Ascending aorta (tissue), 2 donors: ENCODE results near the gene AMBRA1. TPM values are rescaled to one million over a fixed set of nuclear protein-coding genes. Genes with fewer than 3 reads are reported as not detected.
A peak's percentile ranks its signal among the peaks of the same experiment; 100 is the strongest.
"Not testable (repeated sequence)": the region's sequence is repeated elsewhere in the genome, so short reads cannot be mapped to it uniquely, and the experiment has no call there.

Experiments
- DNase-seq, 2 donors: peaks; one replicate each; pipeline ENCODE4 v3.0.0-alpha.2; 2019; ENCODE audit warnings: low spot score in 2 of 2
- H3K27ac ChIP-seq, 2 donors: fragments of 200-600 bp; sonication (generic); one replicate each; pipeline ENCODE4 v1.5.1; 2016 to 2017; ENCODE audit warnings: mild to moderate bottlenecking in 1 of 2
- H3K27me3 ChIP-seq: fragments of 200-600 bp; sonication (generic); one replicate; pipeline ENCODE4 v1.5.1; 2017
- H3K36me3 ChIP-seq, 2 donors: fragments of 200-600 bp; sonication (generic); one replicate each; pipeline ENCODE4 v1.5.1; 2016
- H3K4me1 ChIP-seq, 2 donors: fragments of 200-600 bp; sonication (generic); one replicate each; pipeline ENCODE4 v1.5.1; 2016 to 2017; ENCODE audit warnings: mild to moderate bottlenecking in 1 of 2
- H3K4me3 ChIP-seq, 2 donors: fragments of 200-600 bp; sonication (generic); one replicate each; pipeline ENCODE4 v1.5.1; 2016 to 2017; ENCODE audit warnings: mild to moderate bottlenecking in 1 of 2
- H3K9me3 ChIP-seq, 2 donors: fragments of 200-600 bp; sonication (generic); one replicate each; pipeline ENCODE4 v1.5.1; 2016
- CTCF ChIP-seq, 3 experiments: fragments of 200-600 bp in 2 of 3; fragments of 450-650 bp in 1 of 3; sonication (generic) in 2 of 3; IDR thresholded peaks; one replicate each; pipeline ENCODE4 v1.5.1; 2016 to 2019; ENCODE audit warnings: antibody characterized with exemption in 3 of 3, mild to moderate bottlenecking in 1 of 3, moderate library complexity in 1 of 3
- intact Hi-C: fragments of 100-400 bp; cut with DNase I; formaldehyde crosslinking; loops from one replicate; pipeline ENCODE4 v1.15.1; 2023
- total RNA-seq: library from RNA; depleted of rRNA; stranded (reverse); fragments of >200 nt; gene quantifications from one replicate; pipeline ENCODE4 v1.1.0, GENCODE V29; 2016

AMBRA1 gene
- total RNA-seq, 1 donor from 2014 or later = 12.1 TPM

GRCh38 chr11:46521961-46522681 is 71.7 kb downstream of the AMBRA1 start:
- Histone ChIP-seq H3K36me3 (no peaks in the 10 kb centered on the region), H3K27me3 (no peaks in the 10 kb centered on the region), H3K4me1 (no peaks in the 10 kb centered on the region), H3K4me3 (no peak overlapping the region), H3K27ac (no peak overlapping the region), H3K9me3 (no peaks in the 10 kb centered on the region)
- intact Hi-C loops = no loop called here
- TF ChIP-seq CTCF (IDR thresholded peaks at IDR 0.05) = no peak
- DNase-seq = no peak

- no peaks in the 10 kb centered on the region for H3K27me3 ChIP-seq
- H3K4me1 ChIP-seq = no peaks in the 10 kb centered on the region
- intact Hi-C loops = no loop called here
- no peaks in the 10 kb centered on the region for H3K9me3 ChIP-seq
- H3K27ac ChIP-seq = no peak overlapping the region
- no peak overlapping the region for H3K4me3 ChIP-seq
- H3K36me3 ChIP-seq = no peaks in the 10 kb centered on the region
- TF ChIP-seq CTCF (IDR thresholded peaks at IDR 0.05) = no peak
- DNase-seq = no peak
These were observed 72.7 kb downstream of the AMBRA1 start for GRCh38 chr11:46520971-46521745.

GRCh38 chr11:46519351-46519750 is 74.5 kb downstream of the AMBRA1 start:
- Histone ChIP-seq H3K36me3 (no peaks in the 10 kb centered on the region), H3K27ac (no peak overlapping the region), H3K27me3 (no peaks in the 10 kb centered on the region), H3K4me3 (no peak overlapping the region), H3K9me3 (no peaks in the 10 kb centered on the region), H3K4me1 (no peaks in the 10 kb centered on the region)
- intact Hi-C loops = no loop called here
- no peak for DNase-seq
- no peak for TF ChIP-seq CTCF (IDR thresholded peaks at IDR 0.05)

- intact Hi-C loops, H3K9me3 ChIP-seq, H3K27ac ChIP-seq, H3K4me1 ChIP-seq, H3K27me3 ChIP-seq, H3K4me3 ChIP-seq, DNase-seq, H3K36me3 ChIP-seq: not testable (repeated sequence)
These were observed 74.9 kb downstream of the AMBRA1 start for GRCh38 chr11:46518928-46519327.

- Histone ChIP-seq H3K4me1 (no peaks in the 10 kb centered on the region), H3K36me3 (peaks cover 0 to 6% of the 10 kb centered on the region in 2 donors), H3K27me3 (no peaks in the 10 kb centered on the region), H3K27ac (no peak overlapping the region), H3K9me3 (no peaks in the 10 kb centered on the region), H3K4me3 (no peak overlapping the region)
- intact Hi-C loops = no loop called here
- DNase-seq = no peak
- no peak for TF ChIP-seq CTCF (IDR thresholded peaks at IDR 0.05)
These were observed 79.5 kb downstream of the AMBRA1 start for GRCh38 chr11:46514370-46514769.

- H3K36me3 ChIP-seq = peaks cover 0 to 6% of the 10 kb centered on the region in 2 donors
- no peak overlapping the region for H3K4me3 ChIP-seq
- no peaks in the 10 kb centered on the region for H3K27me3 ChIP-seq
- H3K27ac ChIP-seq = no peak overlapping the region
- peak in 1 of 2 donors; percentile 65 for DNase-seq
- intact Hi-C loops = no loop called here
- no peak for TF ChIP-seq CTCF (IDR thresholded peaks at IDR 0.05)
- H3K9me3 ChIP-seq = no peaks in the 10 kb centered on the region
- H3K4me1 ChIP-seq = no peaks in the 10 kb centered on the region
These were observed 79.9 kb downstream of the AMBRA1 start for GRCh38 chr11:46513934-46514342.
